SK-N-SH (cell line): ENCODE measurements around the gene STX1A. TPM values are rescaled to one million over a fixed set of nuclear protein-coding genes. Genes with fewer than 3 reads are reported as not detected.

Source experiments
- CTCF ChIA-PET: fragments of 300-600, 350-600 bp; formaldehyde crosslinking; extraction: SDS; loops from one replicate; lab custom pipeline; 2021; lab: Yijun Ruan, JAX
- POLR2A ChIA-PET: fragments of 350-600 bp; sonication (Branson Sonifier 250); formaldehyde crosslinking; extraction: SDS; loops from one replicate; lab custom pipeline; 2020; ENCODE audit warnings: antibody characterized with exemption, inconsistent platforms; lab: Yijun Ruan, JAX
- DNase-seq: peaks from one replicate; pipeline ENCODE4 v3.0.0; 2012
- H2AFZ ChIP-seq: fragments of 200-600 bp; sonication (generic); 2 replicates; pipeline ENCODE4 v1.8.1; 2016; ENCODE audit warnings: antibody characterized with exemption, mild to moderate bottlenecking, low read depth
- H3F3A ChIP-seq: fragments of 200-600 bp; sonication (generic); replicated peaks from 2 replicates; pipeline ENCODE3; 2016; ENCODE audit warnings: antibody characterized with exemption, mild to moderate bottlenecking; ENCODE audit not compliant: insufficient read depth
- H3K27ac ChIP-seq, 2 experiments: fragments of 200-500 bp in 1 of 2; fragments of 200-600 bp in 1 of 2; sonication (Bioruptor generic) in 1 of 2; sonication (generic), shearing (Covaris generic) in 1 of 2; 2 replicates each; pipeline versions ENCODE4 v1.5.1 to v1.6.1; 2014 to 2016; ENCODE audit warnings: low read depth in 2 of 2, inconsistent platforms in 1 of 2, low read length in 1 of 2, mild to moderate bottlenecking in 1 of 2, mixed read lengths in 1 of 2
- H3K27me3 ChIP-seq: fragments of 200-600 bp; sonication (generic), shearing (Covaris generic); 2 replicates; pipeline ENCODE4 v1.6.1; 2016; ENCODE audit warnings: mixed run types; ENCODE audit not compliant: insufficient read depth
- H3K36me3 ChIP-seq, 2 experiments: fragments of 200-500 bp in 1 of 2; fragments of 200-600 bp in 1 of 2; sonication (Bioruptor generic) in 1 of 2; sonication (generic) in 1 of 2; replicated peaks in 1 of 2; 2 replicates each; pipeline versions ENCODE3 to v1.5.1; 2014 to 2016; ENCODE audit warnings: low read length in 1 of 2, mild to moderate bottlenecking in 1 of 2; ENCODE audit not compliant: insufficient read depth in 2 of 2, control insufficient read depth in 1 of 2
- H3K4me1 ChIP-seq, 2 experiments: fragments of 200-500 bp in 1 of 2; fragments of 200-600 bp in 1 of 2; sonication (Bioruptor generic) in 1 of 2; sonication (generic), shearing (Covaris generic) in 1 of 2; 2 replicates each; pipeline versions ENCODE4 v1.5.1 to v1.6.1; 2014 to 2016; ENCODE audit warnings: low read depth in 1 of 2, low read length in 1 of 2, mixed run types in 1 of 2; ENCODE audit not compliant: insufficient read depth in 2 of 2, control insufficient read depth in 1 of 2
- H3K4me2 ChIP-seq: fragments of 200-600 bp; sonication (generic), shearing (Covaris generic); 2 replicates; pipeline ENCODE4 v1.6.1; 2017; ENCODE audit warnings: mixed run types
- H3K4me3 ChIP-seq, 2 experiments: fragments of 200-500 bp in 1 of 2; fragments of 200-600 bp in 1 of 2; sonication (Bioruptor generic) in 1 of 2; sonication (generic), shearing (Covaris generic) in 1 of 2; 2 replicates each; pipeline versions ENCODE4 v1.5.1 to v1.8.1; 2014 to 2016; ENCODE audit warnings: low read depth in 2 of 2, inconsistent platforms in 1 of 2, low read length in 1 of 2, mild to moderate bottlenecking in 1 of 2, mixed read lengths in 1 of 2, moderate library complexity in 1 of 2
- H3K79me2 ChIP-seq: fragments of 200-600 bp; sonication (generic); 2 replicates; pipeline ENCODE4 v1.8.1; 2017; ENCODE audit warnings: mild to moderate bottlenecking; ENCODE audit not compliant: insufficient read depth
- H3K9ac ChIP-seq: fragments of 200-600 bp; sonication (generic); 2 replicates; pipeline ENCODE4 v1.6.1; 2017; ENCODE audit warnings: mixed run types
- H3K9me2 ChIP-seq: fragments of 200-600 bp; sonication (generic); 2 replicates; pipeline ENCODE4 v1.6.1; 2017; ENCODE audit warnings: mixed run types
- H3K9me3 ChIP-seq: fragments of 200-600 bp; sonication (generic); 2 replicates; pipeline ENCODE4 v1.6.1; 2017; ENCODE audit warnings: mixed run types, mild to moderate bottlenecking, moderate library complexity
- H4K20me1 ChIP-seq: fragments of 200-600 bp; sonication (generic); 2 replicates; pipeline ENCODE4 v1.6.1; 2017; ENCODE audit warnings: mild to moderate bottlenecking, mixed run types; ENCODE audit not compliant: insufficient read depth
- CHD2 ChIP-seq: fragments of 150-350 bp; IDR thresholded peaks from 2 replicates; pipeline ENCODE4 v1.6.1; 2018; ENCODE audit warnings: low read length; ENCODE audit not compliant: partially characterized antibody
- CTCF ChIP-seq: fragments of 200-600 bp; sonication (generic); IDR thresholded peaks from 2 replicates; pipeline ENCODE4 v1.6.1; 2017; ENCODE audit warnings: antibody characterized with exemption, mild to moderate bottlenecking, moderate library complexity
- ELF1 ChIP-seq: IDR thresholded peaks from 2 replicates; pipeline ENCODE4 v1.4.0; 2012
- EZH2phosphoT487 ChIP-seq: fragments of 200-600 bp; sonication (generic); IDR thresholded peaks from 2 replicates; pipeline ENCODE4 v1.6.1; 2017; ENCODE audit warnings: low read depth, mixed run types, mild to moderate bottlenecking, antibody characterized with exemption, moderate library complexity, borderline replicate concordance
- FOSL2 ChIP-seq: IDR thresholded peaks from 2 replicates; pipeline ENCODE4 v1.4.0; 2012; ENCODE audit warnings: low read depth, mild to moderate bottlenecking, moderate library complexity, borderline replicate concordance
- FOXM1 ChIP-seq: IDR thresholded peaks from 2 replicates; pipeline ENCODE4 v1.4.0; 2012; ENCODE audit warnings: low read depth, mild to moderate bottlenecking
- MAX ChIP-seq: IDR thresholded peaks from 2 replicates; pipeline ENCODE4 v1.4.0; 2012; ENCODE audit warnings: low read depth
- MXI1 ChIP-seq: IDR thresholded peaks from 2 replicates; pipeline ENCODE4 v1.6.1; 2012; ENCODE audit warnings: mild to moderate bottlenecking, low read depth, low read length, improper control_type of control experiment
- NFIC ChIP-seq: IDR thresholded peaks from 2 replicates; pipeline ENCODE4 v1.4.0; 2012; ENCODE audit warnings: borderline replicate concordance
- PBX3 ChIP-seq: IDR thresholded peaks from 2 replicates; pipeline ENCODE4; 2012
- REST ChIP-seq: IDR thresholded peaks from 2 replicates; pipeline ENCODE4 v1.6.1; 2012; ENCODE audit warnings: mild to moderate bottlenecking, low read depth, low read length, moderate library complexity
- RXRA ChIP-seq: IDR thresholded peaks from 2 replicates; pipeline ENCODE4 v1.4.0; 2012; ENCODE audit warnings: low read depth, mild to moderate bottlenecking, borderline replicate concordance
- TEAD4 ChIP-seq: IDR thresholded peaks from 2 replicates; pipeline ENCODE4 v1.4.0; 2012; ENCODE audit warnings: mild to moderate bottlenecking, borderline replicate concordance; ENCODE audit not compliant: insufficient read depth
- USF1 ChIP-seq: IDR thresholded peaks from 2 replicates; pipeline ENCODE4 v1.4.0; 2012; ENCODE audit warnings: low read depth, borderline replicate concordance
- USF2 ChIP-seq: fragments of 150-350 bp; IDR thresholded peaks from 2 replicates; pipeline ENCODE4 v1.6.1; 2017; ENCODE audit warnings: antibody characterized with exemption, low read length, low read depth, borderline replicate concordance
- WGBS: methylation state at CpG from one replicate; pipeline ENCODE4 v1.1.6; 2017; ENCODE audit warnings: low lambda C conversion rate; 5-methylcytosine and 5-hydroxymethylcytosine counted together
- polyA plus RNA-seq, 3 experiments: library from polyadenylated mRNA; depleted of rRNA; stranded (reverse); fragments of >200 nt; gene quantifications; 2 replicates each; pipeline ENCODE4 v1.2.3, GENCODE V29; 2012

The STX1A gene
- polyA plus RNA-seq, 1 of the 3 experiments (the other 2 are of a cell fraction): 91.1 TPM

GRCh38 chr7:73758581-73759138, 39.2 kb upstream of the STX1A start:
- Histone ChIP-seq H3K27ac (no peak overlapping the region), H2AFZ (no peak overlapping the region), H3K4me2 (no peak overlapping the region), H3K9me2 (no peaks in the 10 kb centered on the region), H3F3A (no peaks in the 10 kb centered on the region), H3K27me3 (no peaks in the 10 kb centered on the region), H4K20me1 (no peaks in the 10 kb centered on the region), H3K4me3 (no peak overlapping the region), H3K36me3 (no peaks in the 10 kb centered on the region), H3K9ac (no peak overlapping the region), H3K9me3 (no peaks in the 10 kb centered on the region), H3K79me2 (no peaks in the 10 kb centered on the region), H3K4me1 (no peaks in the 10 kb centered on the region)
- no peak for DNase-seq
- 66% methylated on average over 3 of the region's 7 CpGs for WGBS
- ChIA-PET POLR2A (no interaction called here), CTCF (interaction anchor here (1.4 kb wide), 1 partner anchor 24 kb away, joined by 3 read pairs; no protein-coding TSS in a partner anchor)
- TF ChIP-seq USF1 (no peak), FOXM1 (no peak), MAX (no peak), TEAD4 (no peak), PBX3 (no peak), USF2 (no peak), ELF1 (no peak)

GRCh38 chr7:73749931-73750776, 30.7 kb upstream of the STX1A start:
- POLR2A ChIA-PET: no interaction called here
- Histone ChIP-seq H3K9me2 (no peaks in the 10 kb centered on the region), H3K4me3 (no peak overlapping the region), H3K36me3 (no peaks in the 10 kb centered on the region), H3K4me1 (peaks cover 0 to 7% of the 10 kb centered on the region in 2 experiments; a peak in 1 of 4 replicates), H2AFZ (no peak overlapping the region), H3K27me3 (no peaks in the 10 kb centered on the region), H3F3A (no peaks in the 10 kb centered on the region), H3K79me2 (no peaks in the 10 kb centered on the region), H4K20me1 (no peaks in the 10 kb centered on the region), H3K9ac (no peak overlapping the region), H3K27ac (no peak overlapping the region), H3K9me3 (no peaks in the 10 kb centered on the region), H3K4me2 (no peak overlapping the region)
- CTCF ChIA-PET: interaction anchor here (1.4 to 1.5 kb wide), 2 partner anchors 11 to 24 kb away, joined by 4 to 6 read pairs; partner anchors contain the start of gene ABHD11
- DNase-seq: no peak
- WGBS: 82% methylated on average over 16 of the region's 16 CpGs
- TF ChIP-seq FOXM1 (no peak), CHD2 (no peak), RXRA (no peak), FOSL2 (no peak), TEAD4 (no peak), MXI1 (no peak), EZH2phosphoT487 (no peak), REST (no peak), ELF1 (no peak), CTCF (no peak), NFIC (no peak), MAX (no peak)
